B cell (primary cell): ENCODE measurements around the gene ABHD2. TPM values are rescaled to one million over a fixed set of nuclear protein-coding genes. Genes with fewer than 3 reads are reported as not detected.

ENCODE experiments used
- ATAC-seq: fragments of 200-7000 bp; cut with Tn5 transposase; one replicate; pipeline ENCODE4 v1.10.0; 2021; ENCODE audit warnings: low read depth, mild to moderate bottlenecking, moderate number of reproducible peaks, moderate library complexity
- CTCF ChIA-PET: fragments of 350-600 bp; sonication (Branson Sonifier 250); formaldehyde crosslinking; loops from one replicate; lab custom pipeline; 2021; ENCODE audit warnings: antibody characterized with exemption, inconsistent platforms; lab: Charles Lee
- POLR2A ChIA-PET: fragments of 350-600 bp; sonication (Branson Sonifier 250); formaldehyde crosslinking; loops from one replicate; lab custom pipeline; 2021; ENCODE audit warnings: antibody characterized with exemption; lab: Charles Lee
- DNase-seq: peaks from one replicate; pipeline ENCODE4 v3.0.0; 2013
- H2AFZ ChIP-seq: 2 replicates; pipeline ENCODE4 v1.6.1; 2012; ENCODE audit warnings: mild to moderate bottlenecking, low read depth, low read length; ENCODE audit not compliant: insufficient read depth, poor library complexity, severe bottlenecking
- H3K27ac ChIP-seq, 2 donors: 1 replicate in 1 of 2; 2 replicates in 1 of 2; pipeline ENCODE4 v1.5.1; 2012 to 2013; ENCODE audit warnings: low read length in 2 of 2, mild to moderate bottlenecking in 2 of 2, moderate library complexity in 1 of 2
- H3K27me3 ChIP-seq, 4 experiments: fragments of 200-600 bp in 1 of 4; sonication (generic) in 1 of 4; replicated peaks in 1 of 4; 1 replicate in 2 of 4; 2 replicates in 2 of 4; pipeline versions ENCODE4 v1.6.1 to v1.7.0; 2013 to 2016; ENCODE audit warnings: low read length in 3 of 4, mild to moderate bottlenecking in 2 of 4, mixed read lengths in 1 of 4, moderate library complexity in 1 of 4; ENCODE audit not compliant: insufficient read depth in 4 of 4, control insufficient read depth in 3 of 4; ENCODE audit errors: control extremely low read depth in 1 of 4
- H3K36me3 ChIP-seq, 2 experiments: replicated peaks in 1 of 2; 1 replicate in 1 of 2; 2 replicates in 1 of 2; pipeline versions ENCODE4 v1.6.1 to v1.7.1; 2013; ENCODE audit warnings: low read length in 1 of 2; ENCODE audit not compliant: insufficient read depth in 2 of 2, control insufficient read depth in 1 of 2; ENCODE audit errors: control extremely low read depth in 1 of 2, extremely low read depth in 1 of 2
- H3K4me1 ChIP-seq, 2 donors: fragments of 200-600 bp in 1 of 2; sonication (generic) in 1 of 2; 1 replicate in 1 of 2; 2 replicates in 1 of 2; pipeline versions ENCODE4 v1.5.1 to v1.6.1; 2013 to 2017; ENCODE audit warnings: low read length in 2 of 2; ENCODE audit not compliant: control insufficient read depth in 2 of 2, insufficient read depth in 2 of 2
- H3K4me2 ChIP-seq: replicated peaks from 2 replicates; pipeline ENCODE3; 2012; ENCODE audit warnings: mild to moderate bottlenecking, low read depth, low read length; ENCODE audit not compliant: poor library complexity, severe bottlenecking
- H3K4me3 ChIP-seq, 5 experiments: fragments of 200-600 bp in 1 of 5; sonication (generic) in 1 of 5; 1 replicate in 3 of 5; 2 replicates in 2 of 5; pipeline versions ENCODE4 v1.5.1 to v1.7.0; 2011 to 2016; ENCODE audit warnings: low read length in 4 of 5, mild to moderate bottlenecking in 4 of 5, low read depth in 2 of 5, control low read depth in 1 of 5, moderate library complexity in 1 of 5; ENCODE audit not compliant: insufficient read depth in 1 of 5; ENCODE audit errors: control extremely low read depth in 1 of 5, extremely low read depth in 1 of 5
- H3K79me2 ChIP-seq: fragments of 200-600 bp; sonication (generic); one replicate; pipeline ENCODE4 v1.6.0; 2016; ENCODE audit warnings: low read length; ENCODE audit not compliant: control insufficient read depth, insufficient read depth
- H3K9ac ChIP-seq: fragments of 200-600 bp; sonication (generic); 2 replicates; pipeline ENCODE4 v1.6.1; 2017; ENCODE audit warnings: mild to moderate bottlenecking, low read length, moderate library complexity
- H3K9me3 ChIP-seq, 3 donors: one replicate each; pipeline versions ENCODE4 v1.6.1 to v1.7.1; 2013; ENCODE audit warnings: low read length in 2 of 3; ENCODE audit not compliant: control insufficient read depth in 2 of 3, insufficient read depth in 1 of 3; ENCODE audit errors: control extremely low read depth in 1 of 3
- H4K20me1 ChIP-seq: 2 replicates; pipeline ENCODE4 v1.6.0; 2012; ENCODE audit warnings: mild to moderate bottlenecking, low read length; ENCODE audit not compliant: insufficient read depth, control insufficient read depth, poor library complexity, severe bottlenecking
- H3K27ac Mint-ChIP-seq: one replicate; pipeline ENCODE4 v1.8.0; 2021; ENCODE audit warnings: mixed read lengths
- H3K27me3 Mint-ChIP-seq: one replicate; pipeline ENCODE4 v1.8.0; 2021; ENCODE audit warnings: mixed read lengths
- H3K4me1 Mint-ChIP-seq: one replicate; pipeline ENCODE4 v1.8.0; 2021; ENCODE audit warnings: mixed read lengths
- H3K4me3 Mint-ChIP-seq: one replicate; pipeline ENCODE4 v1.8.0; 2021; ENCODE audit warnings: mixed read lengths
- H3K9me3 Mint-ChIP-seq: one replicate; pipeline ENCODE4 v1.8.0; 2022; ENCODE audit warnings: mixed read lengths; ENCODE audit not compliant: insufficient read depth
- EZH2 ChIP-seq: IDR thresholded peaks from 2 replicates; pipeline ENCODE4 v1.6.1; 2012; ENCODE audit warnings: borderline replicate concordance, low read depth, mild to moderate bottlenecking, moderate library complexity, low read length; ENCODE audit not compliant: insufficient read depth, poor library complexity, severe bottlenecking
- whole genome bisulfite sequencing: methylation state at CpG from one replicate; pipeline ENCODE4 v1.1.5; 2013; ENCODE audit warnings: missing lambda C conversion rate; ENCODE audit not compliant: insufficient coverage; 5-methylcytosine and 5-hydroxymethylcytosine counted together
- intact Hi-C: fragments of 100-400 bp; cut with micrococcal nuclease; formaldehyde crosslinking; loops from one replicate; pipeline ENCODE4 v1.10.0; 2022
- polyA plus RNA-seq: library from polyadenylated mRNA; depleted of rRNA; stranded (reverse); fragments of >200 nt; gene quantifications from 2 replicates; pipeline ENCODE4 v1.2.3, GENCODE V29; 2012
- total RNA-seq, 2 donors: library from RNA; stranded (reverse); fragments of 120-200 nt in 1 of 2; gene quantifications; 1 replicate in 1 of 2; 2 replicates in 1 of 2; pipeline versions ENCODE4 v1.2.3 to v1.2.4, GENCODE V29; 2013 to 2022
- TF ChIP-seq, protein P1 (sequence below): fragments of 200-600 bp; IDR thresholded peaks from one replicate; pipeline ENCODE4 v1.8.0; 2022; ENCODE audit warnings: antibody characterized with exemption, mild to moderate bottlenecking

The ABHD2 gene
- total and polyA plus RNA-seq, 2 donors (not counting 1 experiment from before 2014, with no cell fraction given) = 7.1 to 45.8 TPM

DNA sequence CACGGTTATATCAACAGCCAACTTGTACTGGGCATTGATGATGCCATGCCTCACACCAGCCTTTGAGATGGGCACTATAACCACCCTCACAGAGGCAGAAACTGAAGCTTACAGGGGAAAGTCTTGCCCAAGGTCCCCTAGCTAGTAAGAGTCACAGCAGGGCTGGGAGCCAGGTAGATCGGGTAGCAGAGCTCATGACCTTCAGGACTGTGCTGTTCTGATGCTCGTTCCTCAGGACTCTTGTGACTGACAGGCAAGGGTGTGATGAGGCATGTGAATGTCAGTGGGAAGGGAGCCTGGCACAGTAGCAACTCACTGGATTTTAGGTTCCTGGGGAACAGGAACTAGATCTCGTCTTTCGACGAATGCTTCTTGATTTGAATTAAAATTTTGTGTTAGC is 67.4 kb downstream of the ABHD2 start:
- 100% methylated on average over 3 of the region's 6 CpGs for WGBS
- H3K27ac Mint-ChIP-seq = no peak overlapping the region

DNA sequence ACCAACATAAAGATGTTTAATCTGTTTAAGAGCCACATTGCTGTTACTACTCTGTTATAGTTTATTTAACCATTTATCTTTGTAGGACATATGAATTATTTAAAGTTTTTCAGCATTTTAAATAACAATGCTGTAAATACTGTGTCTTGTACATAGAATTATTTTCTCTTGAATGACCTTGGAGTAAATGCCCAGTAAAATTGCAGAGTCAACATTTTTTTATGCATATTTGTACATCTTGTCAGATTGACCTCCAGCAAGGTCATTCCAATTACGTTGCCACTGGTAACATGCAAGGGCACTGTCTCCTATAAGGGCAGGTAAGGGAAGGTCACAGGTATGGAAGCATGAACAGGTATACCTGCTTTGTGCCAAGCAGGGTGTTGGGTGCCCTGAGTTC is 68.8 kb downstream of the ABHD2 start:
- CTCF ChIA-PET = no interaction called here

More for the DNA sequence above, 67.4 kb downstream of the ABHD2 start:
- no peak overlapping the region for H3K9ac ChIP-seq
- DNase-seq (no peak), ATAC-seq (no peak)
- H3K9me3 Mint-ChIP-seq = no peaks in the 10 kb centered on the region
- POLR2A ChIA-PET = no interaction called here
- CTCF ChIA-PET = interaction anchor here (0.5 kb wide), 1 partner anchor 25 kb away, joined by 3 read pairs; no protein-coding TSS in a partner anchor
- H3K79me2 ChIP-seq = no peaks in the 10 kb centered on the region
- H3K27me3 Mint-ChIP-seq = no peaks in the 10 kb centered on the region
- intact Hi-C loops = no loop called here
- no peak overlapping the region for H2AFZ ChIP-seq
- H3K4me1 ChIP-seq = no peaks in the 10 kb centered on the region
- H3K4me3 ChIP-seq = no peak overlapping the region
- no peak overlapping the region for H3K27ac ChIP-seq
- H3K9me3 ChIP-seq = no peaks in the 10 kb centered on the region
- H3K27me3 ChIP-seq = no peaks in the 10 kb centered on the region
- no peaks in the 10 kb centered on the region for H3K4me1 Mint-ChIP-seq
- no peaks in the 10 kb centered on the region for H4K20me1 ChIP-seq
- no peak overlapping the region for H3K4me2 ChIP-seq
- H3K4me3 Mint-ChIP-seq = no peak overlapping the region
- no peak for TF ChIP-seq EZH2
- TF ChIP-seq, protein P1, sequence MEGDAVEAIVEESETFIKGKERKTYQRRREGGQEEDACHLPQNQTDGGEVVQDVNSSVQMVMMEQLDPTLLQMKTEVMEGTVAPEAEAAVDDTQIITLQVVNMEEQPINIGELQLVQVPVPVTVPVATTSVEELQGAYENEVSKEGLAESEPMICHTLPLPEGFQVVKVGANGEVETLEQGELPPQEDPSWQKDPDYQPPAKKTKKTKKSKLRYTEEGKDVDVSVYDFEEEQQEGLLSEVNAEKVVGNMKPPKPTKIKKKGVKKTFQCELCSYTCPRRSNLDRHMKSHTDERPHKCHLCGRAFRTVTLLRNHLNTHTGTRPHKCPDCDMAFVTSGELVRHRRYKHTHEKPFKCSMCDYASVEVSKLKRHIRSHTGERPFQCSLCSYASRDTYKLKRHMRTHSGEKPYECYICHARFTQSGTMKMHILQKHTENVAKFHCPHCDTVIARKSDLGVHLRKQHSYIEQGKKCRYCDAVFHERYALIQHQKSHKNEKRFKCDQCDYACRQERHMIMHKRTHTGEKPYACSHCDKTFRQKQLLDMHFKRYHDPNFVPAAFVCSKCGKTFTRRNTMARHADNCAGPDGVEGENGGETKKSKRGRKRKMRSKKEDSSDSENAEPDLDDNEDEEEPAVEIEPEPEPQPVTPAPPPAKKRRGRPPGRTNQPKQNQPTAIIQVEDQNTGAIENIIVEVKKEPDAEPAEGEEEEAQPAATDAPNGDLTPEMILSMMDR = no peak
- peaks cover 7 to 43% of the 10 kb centered on the region in 2 experiments for H3K36me3 ChIP-seq

More for the DNA sequence above, 68.8 kb downstream of the ABHD2 start:
- no peak overlapping the region for H3K4me3 Mint-ChIP-seq
- TF ChIP-seq EZH2 = no peak
- TF ChIP-seq, protein P1 = no peak
- H3K27ac ChIP-seq = no peak overlapping the region
- no peaks in the 10 kb centered on the region for H3K27me3 ChIP-seq
- intact Hi-C loops = no loop called here
- no peak overlapping the region for H3K4me2 ChIP-seq
- H3K36me3 ChIP-seq = peaks cover 7 to 37% of the 10 kb centered on the region in 2 experiments
- H3K4me1 ChIP-seq = no peaks in the 10 kb centered on the region
- no peaks in the 10 kb centered on the region for H3K9me3 ChIP-seq
- no peak overlapping the region for H3K27ac Mint-ChIP-seq
- no peak overlapping the region for H3K4me3 ChIP-seq
- no peaks in the 10 kb centered on the region for H3K4me1 Mint-ChIP-seq
- H2AFZ ChIP-seq = no peak overlapping the region
- WGBS = no CpG with 5 or more reads among the region's 1 CpG
- no peaks in the 10 kb centered on the region for H3K9me3 Mint-ChIP-seq
- POLR2A ChIA-PET = no interaction called here
- H4K20me1 ChIP-seq = no peaks in the 10 kb centered on the region
- DNase-seq = no peak
- no peaks in the 10 kb centered on the region for H3K79me2 ChIP-seq
- H3K9ac ChIP-seq = no peak overlapping the region
- ATAC-seq = no peak
- no peaks in the 10 kb centered on the region for H3K27me3 Mint-ChIP-seq
